Heart right ventricle (tissue), 16 donors: ENCODE data around the gene HLA-DOB. TPM values are rescaled to one million over a fixed set of nuclear protein-coding genes. Genes with fewer than 3 reads are reported as not detected.

Experiments
- ATAC-seq, 8 donors: fragments of 200-7000 bp; cut with Tn5 transposase; one replicate each; pipeline ENCODE4 v1.9.1; 2020; ENCODE audit warnings: mild to moderate bottlenecking in 8 of 8, moderate library complexity in 8 of 8, moderate number of reproducible peaks in 1 of 8
- DNase-seq, 2 donors: peaks; one replicate each; pipeline ENCODE4 v3.0.0-alpha.2; 2020
- H3K27ac ChIP-seq, 10 donors: fragments of 200-600 bp; sonication (generic) in 2 of 10; one replicate each; pipeline versions ENCODE4 v1.5.0 to v1.8.0; 2020 to 2022; ENCODE audit warnings: mild to moderate bottlenecking in 3 of 10
- H3K27me3 ChIP-seq, 7 donors: fragments of 200-600 bp; one replicate each; pipeline ENCODE4 v1.8.0; 2021 to 2022; ENCODE audit warnings: mild to moderate bottlenecking in 2 of 7
- H3K36me3 ChIP-seq, 9 donors: fragments of 200-600 bp; sonication (generic) in 1 of 9; one replicate each; pipeline versions ENCODE4 v1.5.0 to v1.8.0; 2020 to 2022; ENCODE audit warnings: mild to moderate bottlenecking in 2 of 9
- H3K4me1 ChIP-seq, 9 donors: fragments of 200-600 bp; sonication (generic) in 1 of 9; one replicate each; pipeline versions ENCODE4 v1.5.0 to v1.8.0; 2020 to 2022; ENCODE audit warnings: mild to moderate bottlenecking in 4 of 9
- H3K4me3 ChIP-seq, 10 donors: fragments of 200-600 bp; sonication (generic) in 2 of 10; one replicate each; pipeline versions ENCODE4 v1.5.0 to v1.8.0; 2020 to 2022; ENCODE audit warnings: mild to moderate bottlenecking in 7 of 10, moderate library complexity in 2 of 10
- H3K9me3 ChIP-seq, 11 donors: fragments of 200-600 bp in 10 of 11; sonication (generic) in 2 of 11; one replicate each; pipeline versions ENCODE4 v1.5.0 to v1.8.0; 2013 to 2022; ENCODE audit warnings: mild to moderate bottlenecking in 2 of 11, control low read depth in 1 of 11, moderate library complexity in 1 of 11
- CTCF ChIP-seq, 9 donors: fragments of 200-600 bp; sonication (generic) in 2 of 9; IDR thresholded peaks; one replicate each; pipeline versions ENCODE4 v1.5.0 to v1.8.0; 2021 to 2022; ENCODE audit warnings: antibody characterized with exemption in 9 of 9, mild to moderate bottlenecking in 5 of 9, moderate library complexity in 1 of 9
- WGBS, 2 donors: extraction: QIAGEN DNeasy Blood & Tissue Kit; methylation state at CpG; one replicate each; pipeline ENCODE4 v1.1.7; 2013; ENCODE audit warnings: inconsistent platforms in 1 of 2; 5-methylcytosine and 5-hydroxymethylcytosine counted together
- intact Hi-C, 10 donors: fragments of 100-400 bp; cut with DNase I; formaldehyde crosslinking; loops; one replicate each; pipeline versions ENCODE4 v1.11.1 to v1.14.2; 2022
- polyA plus RNA-seq, 2 donors: library from polyadenylated mRNA; stranded (reverse); fragments of 200-250 nt; gene quantifications; one replicate each; pipeline ENCODE4 v1.2.3, GENCODE V29; 2013
- total RNA-seq, 10 donors: library from RNA; stranded (reverse); fragmentation: NEBNext Ultra II Directional in 3 of 10; extraction: Animal tissue kit (Norgen Biotek cat#: 25700) in 3 of 10; gene quantifications; one replicate each; pipeline versions ENCODE4 v1.2.1 to v1.2.4, GENCODE V29; 2021 to 2023
- donor health status: Arrhythmogenic right ventricular cardiomyopathy.
- donor health status: ischemic (EF 13 %, LVEDD 7.1; RV severe dilation, severe dysfunction).
- donor health status: healthy with polysubstance abuse.
- donor health status: DM: no; HTN: yes; CAD: no.
- donor health status: DM: no; HTN: no; CAD: no.
- donor health status: ischemic (EF 25% LVEDD 6.9; RV normal size, moderate dysfunction).
- donor health status: ischemic (EF 25% LVEDD 5.7; RV mildly dilated, moderate dysfunction).
- donor health status: healthy.
- donor health status: DM: yes; HTN: yes; CAD: no.
- donor health status: Ischemic cardiomyopathy.
- donor health status: ischemic (EF 35%, LVEDD 5.7; RV mildly dilated, moderate dysfunction).
- donor health status: nonischemic (EF 11% LVEDD 7.7; RV severe dilation, severe dysfunction).
- donor health status: DM: yes; HTN: yes; CAD: no.
- donor health status: PGD.
- donor health status: ischemic (EF 29% LVEDD 5.4; RV normal size, mild dysfunction).
- donor health status: nonischemic (EF 23%, LVEDD 6.1; RV moderate dilation, normal function).

Gene HLA-DOB
- total and polyA plus RNA-seq, 12 donors: 0.21 to 2.1 (median 0.48) TPM; not detected in 2

- no peak for DNase-seq
- no peak for TF ChIP-seq CTCF (IDR thresholded peaks at IDR 0.05)
- ATAC-seq: no peak
- intact Hi-C loops: loop anchor here in 2 of 10 donors (5.0 kb wide), 2 partner anchors 37 to 42 kb away; no protein-coding TSS in a partner anchor
- 92 to 93% methylated on average over 5 of the region's 5 CpGs for WGBS, 2 donors
- peaks cover 0 to 22% (median 0%) of the 10 kb centered on the region in 9 donors for H3K4me1 ChIP-seq
- H3K36me3 ChIP-seq: peaks cover 0 to 83% (median 16%) of the 10 kb centered on the region in 9 donors
- no peaks in the 10 kb centered on the region for H3K27me3 ChIP-seq
- no peak overlapping the region for H3K4me3 ChIP-seq
- no peaks in the 10 kb centered on the region for H3K9me3 ChIP-seq
- H3K27ac ChIP-seq: no peak overlapping the region
Observed at GRCh38 chr6:32830017-32830416, 13.2 kb upstream of the HLA-DOB start.

- intact Hi-C loops: loop anchor here in 7 of 10 donors (5.0 kb wide), 2 partner anchors 33 to 38 kb away; no protein-coding TSS in a partner anchor
- 73 to 83% methylated on average over 7 of the region's 7 CpGs for WGBS, 2 donors
- Histone ChIP-seq H3K4me3 (no peak overlapping the region), H3K27ac (no peak overlapping the region), H3K36me3 (peaks cover 0 to 77% (median 15%) of the 10 kb centered on the region in 9 donors), H3K4me1 (peaks cover 0 to 19% (median 0%) of the 10 kb centered on the region in 9 donors), H3K27me3 (no peaks in the 10 kb centered on the region), H3K9me3 (no peaks in the 10 kb centered on the region)
- TF ChIP-seq CTCF (IDR thresholded peaks at IDR 0.05): no peak
- no peak for ATAC-seq
- DNase-seq: no peak
Observed at GRCh38 chr6:32829495-32829894, 12.7 kb upstream of the HLA-DOB start.

- TF ChIP-seq CTCF (IDR thresholded peaks at IDR 0.05): no peak
- Histone ChIP-seq H3K36me3 (peaks cover 0 to 53% (median 10%) of the 10 kb centered on the region in 9 donors), H3K27me3 (no peaks in the 10 kb centered on the region)
Observed at GRCh38 chr6:32827025-32827424, 10.2 kb upstream of the HLA-DOB start.

GRCh38 chr6:32825966-32826365 lies 9.2 kb upstream of the HLA-DOB start:
- peak in 8 of 9 donors; percentile 24 to 62 (median 57) for TF ChIP-seq CTCF (IDR thresholded peaks at IDR 0.05)
- Histone ChIP-seq H3K27me3 (no peaks in the 10 kb centered on the region), H3K4me1 (peaks cover 0 to 22% (median 0%) of the 10 kb centered on the region in 9 donors), H3K36me3 (peaks cover 0 to 42% (median 10%) of the 10 kb centered on the region in 9 donors), H3K27ac (peak overlapping the region in 6 of 10 donors; percentile 0 to 57 (median 49)), H3K9me3 (no peaks in the 10 kb centered on the region), H3K4me3 (no peak overlapping the region)
- ATAC-seq (peak in 7 of 8 donors; percentile 34 to 89 (median 69)), DNase-seq (no peak)
- 48 to 50% methylated on average over 2 of the region's 2 CpGs for WGBS, 2 donors
- intact Hi-C loops: loop anchor here in 7 of 10 donors (5.0 kb wide), 2 partner anchors 36 to 41 kb away; no protein-coding TSS in a partner anchor

More at GRCh38 chr6:32827025-32827424, 10.2 kb upstream of the HLA-DOB start:
- ATAC-seq (no peak), DNase-seq (no peak)
- H3K9me3 ChIP-seq: no peaks in the 10 kb centered on the region
- WGBS, 2 donors: 77 to 86% methylated on average over 3 of the region's 3 CpGs
- H3K4me3 ChIP-seq: no peak overlapping the region
- intact Hi-C loops: loop anchor here in 7 of 10 donors (5.0 kb wide), 2 partner anchors 35 to 40 kb away; no protein-coding TSS in a partner anchor
- H3K27ac ChIP-seq: peak overlapping the region in 2 of 10 donors; percentile 49 to 52
- H3K4me1 ChIP-seq: peaks cover 0 to 19% (median 0%) of the 10 kb centered on the region in 9 donors
